Neural cell (in vitro differentiated cells): ENCODE data around the gene BIN2.

ENCODE experiments used
- EZH2 ChIP-seq: fragments of 200-600, 300-800 bp; shearing (Covaris generic), sonication (generic); IDR thresholded peaks from 2 replicates; pipeline ENCODE4 v1.6.1; 2014; ENCODE audit warnings: antibody characterized with exemption, low read length, borderline replicate concordance, mild to moderate bottlenecking; ENCODE audit not compliant: insufficient read depth, poor library complexity, severe bottlenecking
- MXI1 ChIP-seq: fragments of 450-650 bp; conservative IDR thresholded peaks from 2 replicates; pipeline ENCODE4 v1.6.1; 2014; ENCODE audit warnings: antibody characterized with exemption, mild to moderate bottlenecking; ENCODE audit not compliant: poor library complexity, severe bottlenecking
- POLR2AphosphoS5 ChIP-seq: IDR thresholded peaks from 2 replicates; pipeline ENCODE4 v1.6.1; 2012
- RAD21 ChIP-seq: fragments of 450-650 bp; conservative IDR thresholded peaks from 2 replicates; pipeline ENCODE4 v1.6.1; 2014; ENCODE audit warnings: antibody characterized with exemption, mild to moderate bottlenecking, moderate library complexity
- SMC3 ChIP-seq: fragments of 450-650 bp; conservative IDR thresholded peaks from 2 replicates; pipeline ENCODE4 v1.6.1; 2014; ENCODE audit warnings: antibody characterized with exemption, mild to moderate bottlenecking, moderate library complexity; ENCODE audit not compliant: poor library complexity
- TAF1 ChIP-seq: IDR thresholded peaks from 2 replicates; pipeline ENCODE4 v1.6.1; 2012; ENCODE audit warnings: low read depth
- TF ChIP-seq, protein P1 (sequence below): fragments of 450-650 bp; IDR thresholded peaks from 2 replicates; pipeline ENCODE4 v1.5.1; 2014; ENCODE audit warnings: antibody characterized with exemption, mild to moderate bottlenecking, moderate library complexity; ENCODE audit not compliant: poor library complexity, severe bottlenecking
- TF ChIP-seq, protein P2 (sequence below): IDR thresholded peaks from 2 replicates; pipeline ENCODE4 v1.6.1; 2012; ENCODE audit warnings: borderline replicate concordance

DNA sequence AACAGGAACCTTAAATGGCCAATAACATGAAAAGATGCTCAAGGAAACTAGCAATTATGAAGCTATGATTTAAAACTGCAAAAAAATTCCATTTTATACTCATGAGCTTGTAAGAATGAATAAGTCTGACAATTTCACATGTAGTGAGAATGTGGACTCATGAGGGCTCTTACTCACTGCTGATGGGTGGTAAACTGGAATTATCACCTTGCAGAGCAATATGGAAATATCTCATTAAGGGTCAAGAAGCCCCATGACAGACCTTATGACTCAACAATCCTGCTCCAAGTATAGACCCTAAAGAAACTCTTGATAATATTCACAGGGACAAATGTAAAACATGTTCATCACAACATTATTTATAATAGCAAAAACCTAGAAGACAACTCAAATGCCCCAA is 30.3 kb downstream of the BIN2 start:
- TF ChIP-seq TAF1 (no peak), POLR2AphosphoS5 (no peak), RAD21 (no peak), MXI1 (no peak), SMC3 (no peak), EZH2 (no peak)
- TF ChIP-seq, protein P1, sequence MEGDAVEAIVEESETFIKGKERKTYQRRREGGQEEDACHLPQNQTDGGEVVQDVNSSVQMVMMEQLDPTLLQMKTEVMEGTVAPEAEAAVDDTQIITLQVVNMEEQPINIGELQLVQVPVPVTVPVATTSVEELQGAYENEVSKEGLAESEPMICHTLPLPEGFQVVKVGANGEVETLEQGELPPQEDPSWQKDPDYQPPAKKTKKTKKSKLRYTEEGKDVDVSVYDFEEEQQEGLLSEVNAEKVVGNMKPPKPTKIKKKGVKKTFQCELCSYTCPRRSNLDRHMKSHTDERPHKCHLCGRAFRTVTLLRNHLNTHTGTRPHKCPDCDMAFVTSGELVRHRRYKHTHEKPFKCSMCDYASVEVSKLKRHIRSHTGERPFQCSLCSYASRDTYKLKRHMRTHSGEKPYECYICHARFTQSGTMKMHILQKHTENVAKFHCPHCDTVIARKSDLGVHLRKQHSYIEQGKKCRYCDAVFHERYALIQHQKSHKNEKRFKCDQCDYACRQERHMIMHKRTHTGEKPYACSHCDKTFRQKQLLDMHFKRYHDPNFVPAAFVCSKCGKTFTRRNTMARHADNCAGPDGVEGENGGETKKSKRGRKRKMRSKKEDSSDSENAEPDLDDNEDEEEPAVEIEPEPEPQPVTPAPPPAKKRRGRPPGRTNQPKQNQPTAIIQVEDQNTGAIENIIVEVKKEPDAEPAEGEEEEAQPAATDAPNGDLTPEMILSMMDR: no peak
- TF ChIP-seq, protein P2, sequence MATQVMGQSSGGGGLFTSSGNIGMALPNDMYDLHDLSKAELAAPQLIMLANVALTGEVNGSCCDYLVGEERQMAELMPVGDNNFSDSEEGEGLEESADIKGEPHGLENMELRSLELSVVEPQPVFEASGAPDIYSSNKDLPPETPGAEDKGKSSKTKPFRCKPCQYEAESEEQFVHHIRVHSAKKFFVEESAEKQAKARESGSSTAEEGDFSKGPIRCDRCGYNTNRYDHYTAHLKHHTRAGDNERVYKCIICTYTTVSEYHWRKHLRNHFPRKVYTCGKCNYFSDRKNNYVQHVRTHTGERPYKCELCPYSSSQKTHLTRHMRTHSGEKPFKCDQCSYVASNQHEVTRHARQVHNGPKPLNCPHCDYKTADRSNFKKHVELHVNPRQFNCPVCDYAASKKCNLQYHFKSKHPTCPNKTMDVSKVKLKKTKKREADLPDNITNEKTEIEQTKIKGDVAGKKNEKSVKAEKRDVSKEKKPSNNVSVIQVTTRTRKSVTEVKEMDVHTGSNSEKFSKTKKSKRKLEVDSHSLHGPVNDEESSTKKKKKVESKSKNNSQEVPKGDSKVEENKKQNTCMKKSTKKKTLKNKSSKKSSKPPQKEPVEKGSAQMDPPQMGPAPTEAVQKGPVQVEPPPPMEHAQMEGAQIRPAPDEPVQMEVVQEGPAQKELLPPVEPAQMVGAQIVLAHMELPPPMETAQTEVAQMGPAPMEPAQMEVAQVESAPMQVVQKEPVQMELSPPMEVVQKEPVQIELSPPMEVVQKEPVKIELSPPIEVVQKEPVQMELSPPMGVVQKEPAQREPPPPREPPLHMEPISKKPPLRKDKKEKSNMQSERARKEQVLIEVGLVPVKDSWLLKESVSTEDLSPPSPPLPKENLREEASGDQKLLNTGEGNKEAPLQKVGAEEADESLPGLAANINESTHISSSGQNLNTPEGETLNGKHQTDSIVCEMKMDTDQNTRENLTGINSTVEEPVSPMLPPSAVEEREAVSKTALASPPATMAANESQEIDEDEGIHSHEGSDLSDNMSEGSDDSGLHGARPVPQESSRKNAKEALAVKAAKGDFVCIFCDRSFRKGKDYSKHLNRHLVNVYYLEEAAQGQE: no peak
